Measurements from ENCODE around the gene IQSEC1. TPM values are rescaled to one million over a fixed set of nuclear protein-coding genes. Genes with fewer than 3 reads are reported as not detected.

Gene IQSEC1
- total and polyA plus RNA-seq, 2 donors (not counting 3 experiments of a cell fraction or from before 2014, with no cell fraction given) = 5.2 to 18.0 TPM

- ChIA-PET POLR2A (no interaction called here), CTCF (no interaction called here)
- peaks cover 0 to 1% of the 10 kb centered on the region in 2 experiments for H3K27me3 ChIP-seq (ENCODE audit: control insufficient read depth in 2 of 2, insufficient read depth in 2 of 2, low read length in 2 of 2)
- no peak overlapping the region for H2AFZ ChIP-seq (ENCODE audit: low read depth, low read length)
- no peaks in the 10 kb centered on the region for H3K36me3 ChIP-seq (ENCODE audit: control insufficient read depth in 2 of 2, extremely low read depth in 1 of 2, insufficient read depth in 2 of 2, low read length in 2 of 2)
- H4K20me1 ChIP-seq (replicated peaks; ENCODE audit: control insufficient read depth, extremely low read depth, insufficient read depth, low read length) = no peaks in the 10 kb centered on the region
- H3K4me3 ChIP-seq (replicated peaks in 1 of 3; ENCODE audit: insufficient read depth in 1 of 3, low read depth in 1 of 3, low read length in 3 of 3) = no peak overlapping the region
- TF ChIP-seq POLR2AphosphoS5 (IDR thresholded peaks at IDR 0.05; ENCODE audit: insufficient read depth, low read depth, low read length) (no peak), EZH2 (IDR thresholded peaks at IDR 0.05; ENCODE audit: borderline replicate concordance, low read depth, low read length, severe bottlenecking) (no peak), FOS (IDR thresholded peaks at IDR 0.05; ENCODE audit: borderline replicate concordance, insufficient read depth, low read length) (no peak), MYC (IDR thresholded peaks at IDR 0.05; ENCODE audit: low read depth, low read length) (no peak), MAX (IDR thresholded peaks at IDR 0.05; ENCODE audit: insufficient read depth, insufficient read length) (no peak), CTCF (IDR thresholded peaks at IDR 0.05; ENCODE audit: extremely low read depth in 1 of 2, insufficient read depth in 1 of 2, low read depth in 1 of 2, low read length in 2 of 2) (no peak), GATA2 (IDR thresholded peaks at IDR 0.05; ENCODE audit: insufficient read depth, insufficient read length, low read depth, low read length) (no peak), JUN (IDR thresholded peaks at IDR 0.05; ENCODE audit: borderline replicate concordance, insufficient read depth, insufficient read length, low read depth) (no peak), POLR2A (IDR thresholded peaks at IDR 0.05; ENCODE audit: low read depth, low read length) (no peak)
- no TSS peak for BruUV-seq (replicated peaks)
- H3K9ac ChIP-seq (replicated peaks; ENCODE audit: extremely low read depth, insufficient read depth, low read length) = no peak overlapping the region
- dilution Hi-C loops (cut with MboI; ENCODE audit: extremely low pct_ligation_motif_present, low sequenced_read_pairs) (no loop called here), intact Hi-C loops (cut with micrococcal nuclease) (no loop called here)
- FAIRE-seq (no peak), DNase-seq (ENCODE audit: low read depth, low spot score) (no peak)
- H3K9me1 ChIP-seq (replicated peaks; ENCODE audit: control insufficient read depth, extremely low read depth, insufficient read depth, low read length) = no peaks in the 10 kb centered on the region
- H3K4me2 ChIP-seq (ENCODE audit: insufficient read depth, low read length) = no peak overlapping the region
- peaks cover 8% of the 10 kb centered on the region for H3K4me1 ChIP-seq (ENCODE audit: control insufficient read depth, extremely low read depth, insufficient read depth, low read length)
- no peak overlapping the region for H3K27ac ChIP-seq (ENCODE audit: insufficient read depth, low read depth, low read length)
- no peaks in the 10 kb centered on the region for H3K9me3 ChIP-seq (replicated peaks; ENCODE audit: control insufficient read depth, insufficient read depth, low read length)
- H3K79me2 ChIP-seq (ENCODE audit: control insufficient read depth, insufficient read depth, low read length) = no peaks in the 10 kb centered on the region
Measured at GRCh38 chr3:13013566-13013965, 59.7 kb downstream of the IQSEC1 start.
